Measurements from ENCODE around the gene CTTN. TPM values are rescaled to one million over a fixed set of nuclear protein-coding genes. Genes with fewer than 3 reads are reported as not detected.

The CTTN gene
- total RNA-seq, 4 donors from 2014 or later: 179 to 458 (median 200) TPM

GRCh38 chr11:70462818-70463477 lies 64.6 kb downstream of the CTTN start:
- Histone ChIP-seq H3K4me3 (no peak overlapping the region), H3K4me1 (no peaks in the 10 kb centered on the region), H3K27ac (no peak overlapping the region), H3K36me3 (no peaks in the 10 kb centered on the region), H3K27me3 (peaks cover 30% of the 10 kb centered on the region), H3K9me3 (no peaks in the 10 kb centered on the region)
- 96% methylated on average over 9 of the region's 12 CpGs for WGBS
- no peak for DNase-seq (ENCODE audit: low spot score in 2 of 2)
- TF ChIP-seq CTCF (IDR thresholded peaks at IDR 0.05) (no peak), POLR2A (IDR thresholded peaks at IDR 0.05) (no peak), EP300 (IDR thresholded peaks at IDR 0.05) (no peak), POLR2AphosphoS5 (IDR thresholded peaks at IDR 0.05) (no peak)

DNA sequence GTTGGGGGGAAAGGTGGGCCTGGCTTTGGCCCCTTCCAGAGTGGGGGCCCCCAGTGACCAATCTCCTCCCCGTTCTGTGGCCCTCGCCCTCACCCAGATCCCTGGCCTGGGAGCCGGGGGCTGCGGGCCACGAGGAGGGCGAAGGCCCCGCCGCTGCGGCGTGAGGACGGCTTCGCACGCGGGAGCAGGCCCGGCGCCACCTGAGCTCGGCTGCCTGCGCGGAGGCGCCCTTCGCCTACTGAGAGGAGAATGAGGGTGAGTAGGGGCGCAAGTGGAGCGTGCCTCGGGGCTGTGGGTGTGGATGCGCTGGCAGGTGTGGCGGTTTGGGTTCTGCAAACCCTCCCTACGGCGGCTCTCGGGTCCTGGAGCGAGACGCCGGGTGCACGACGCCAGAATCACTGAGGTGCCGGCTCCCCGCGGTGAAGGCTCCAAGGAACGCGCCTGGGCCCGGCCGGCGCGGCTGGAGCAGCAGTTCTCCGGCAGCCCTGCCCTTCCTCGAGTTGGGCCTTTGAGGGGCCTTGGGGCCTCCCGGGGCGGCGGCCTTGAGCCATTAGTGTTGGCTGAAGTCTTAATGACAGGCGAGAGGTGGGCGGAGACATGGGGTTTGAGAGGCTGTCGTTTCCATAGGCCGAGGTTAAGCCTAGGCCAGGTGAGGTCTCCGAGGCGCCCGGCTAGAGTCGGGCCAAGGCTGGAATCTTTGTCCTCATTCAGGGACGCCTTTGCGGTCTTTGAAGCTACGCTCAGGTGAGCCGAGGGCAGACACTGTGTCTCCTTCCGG lies 65.3 kb downstream of the CTTN start:
- Histone ChIP-seq H3K27ac (no peak overlapping the region), H3K36me3 (no peaks in the 10 kb centered on the region), H3K9me3 (no peaks in the 10 kb centered on the region), H3K4me3 (no peak overlapping the region), H3K4me1 (no peaks in the 10 kb centered on the region), H3K27me3 (peaks cover 30% of the 10 kb centered on the region)
- no peak for DNase-seq (ENCODE audit: low spot score in 2 of 2)
- WGBS: 94% methylated on average over 22 of the region's 61 CpGs
- TF ChIP-seq CTCF (IDR thresholded peaks at IDR 0.05): no peak
- no peak for TF ChIP-seq POLR2A (IDR thresholded peaks at IDR 0.05)
- no peak for TF ChIP-seq POLR2AphosphoS5 (IDR thresholded peaks at IDR 0.05)
- no peak for TF ChIP-seq EP300 (IDR thresholded peaks at IDR 0.05)

DNA sequence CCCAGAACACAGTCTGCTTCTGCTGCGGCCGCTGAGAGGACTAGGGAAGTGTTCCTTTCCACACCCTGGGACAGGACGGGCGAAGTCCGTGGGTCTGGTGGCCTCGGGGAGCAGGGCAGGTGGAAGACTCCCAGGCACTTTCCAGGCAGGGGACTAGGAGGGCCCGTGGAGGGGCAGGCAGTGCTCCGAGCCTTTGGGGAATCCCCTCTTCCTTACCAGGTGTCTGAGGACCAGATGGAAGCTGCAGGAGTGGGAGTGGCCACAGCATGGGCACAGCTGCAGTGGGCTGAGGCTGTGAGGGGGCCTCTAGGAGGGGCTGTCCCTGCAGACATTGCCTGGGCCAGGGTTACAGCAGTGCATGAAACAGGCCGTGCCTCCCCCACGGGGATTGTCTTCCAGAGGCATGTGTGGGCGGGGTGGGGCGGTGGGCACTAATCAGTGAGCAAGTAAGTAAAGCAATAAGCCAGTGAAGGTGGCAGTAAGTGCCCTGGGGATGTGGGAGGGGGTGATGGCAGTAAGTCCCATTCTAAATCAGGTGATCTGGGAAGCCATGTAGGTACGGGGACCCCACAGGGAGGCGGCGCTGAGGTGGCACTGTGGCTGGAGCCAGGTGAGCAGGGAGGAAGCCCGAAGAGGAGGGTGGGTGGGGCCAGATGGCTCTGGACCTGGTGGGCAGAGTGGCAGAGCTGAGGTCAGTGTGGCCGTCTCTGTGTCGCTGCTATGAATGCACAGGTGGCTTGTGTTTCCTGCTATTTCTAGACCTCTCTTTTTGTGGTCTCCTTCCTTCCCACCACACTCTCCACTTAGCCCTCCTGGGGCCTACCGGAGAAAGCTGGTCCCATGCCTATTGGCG lies 66.4 kb downstream of the CTTN start:
- 67% methylated on average over 17 of the region's 20 CpGs for WGBS
- DNase-seq (ENCODE audit: low spot score in 2 of 2): no peak
- H3K4me3 ChIP-seq: no peak overlapping the region
- H3K27ac ChIP-seq: no peak overlapping the region
- H3K27me3 ChIP-seq: peaks cover 30% of the 10 kb centered on the region
- no peaks in the 10 kb centered on the region for H3K9me3 ChIP-seq
- TF ChIP-seq EP300 (IDR thresholded peaks at IDR 0.05) (no peak), CTCF (IDR thresholded peaks at IDR 0.05) (no peak), POLR2AphosphoS5 (IDR thresholded peaks at IDR 0.05) (no peak), POLR2A (IDR thresholded peaks at IDR 0.05) (no peak)
- no peaks in the 10 kb centered on the region for H3K36me3 ChIP-seq
- H3K4me1 ChIP-seq: no peaks in the 10 kb centered on the region

DNA sequence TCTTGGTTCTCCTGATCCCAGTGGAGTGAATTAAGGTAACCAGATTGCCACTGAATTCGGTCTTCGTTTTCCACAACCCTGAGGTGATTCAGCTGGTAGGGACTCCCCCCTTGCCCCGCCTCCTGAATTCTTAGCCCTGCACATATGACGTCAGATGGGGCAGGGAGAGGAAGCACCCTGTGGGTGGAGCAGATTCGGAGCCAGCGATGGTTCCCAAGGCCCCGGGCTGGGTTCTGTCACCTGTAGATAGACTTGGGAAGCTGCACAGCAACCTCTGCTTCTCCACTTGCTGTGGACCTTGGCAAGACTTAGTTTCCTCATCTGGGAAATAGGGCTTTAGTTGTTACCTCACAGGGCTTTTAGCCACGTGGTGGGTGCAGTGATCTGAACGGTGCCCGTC lies 67.8 kb downstream of the CTTN start:
- Histone ChIP-seq H3K4me1 (no peaks in the 10 kb centered on the region), H3K27ac (no peak overlapping the region), H3K27me3 (peaks cover 24% of the 10 kb centered on the region), H3K36me3 (no peaks in the 10 kb centered on the region), H3K9me3 (no peaks in the 10 kb centered on the region), H3K4me3 (no peak overlapping the region)
- no peak for DNase-seq (ENCODE audit: low spot score in 2 of 2)
- no peak for TF ChIP-seq CTCF (IDR thresholded peaks at IDR 0.05)
- TF ChIP-seq POLR2AphosphoS5 (IDR thresholded peaks at IDR 0.05): no peak
- no peak for TF ChIP-seq EP300 (IDR thresholded peaks at IDR 0.05)
- TF ChIP-seq POLR2A (IDR thresholded peaks at IDR 0.05): no peak
- WGBS: 67% methylated on average over 7 of the region's 10 CpGs

Data from suprapubic skin (tissue), 4 donors.